ENCODE results near the gene TSSK6. TPM values are rescaled to one million over a fixed set of nuclear protein-coding genes. Genes with fewer than 3 reads are reported as not detected.

Gene TSSK6
- total RNA-seq, 1 donor from 2014 or later, result 4.6 TPM

GRCh38 chr19:19468424-19469050 lies 46.8 kb downstream of the TSSK6 start:
- Histone ChIP-seq H4K20me1 (ENCODE audit: low read depth) (peaks cover 15% of the 10 kb centered on the region), H2AFZ (replicated peaks) (no peak overlapping the region), H3K9ac (no peak overlapping the region), H3K79me2 (ENCODE audit: low read depth) (peaks cover 98% of the 10 kb centered on the region), H3K9me3 (ENCODE audit: low read depth) (peaks cover 22% of the 10 kb centered on the region), H3K27me3 (no peaks in the 10 kb centered on the region), H3F3A (ENCODE audit: low read depth) (peaks cover 11% of the 10 kb centered on the region), H3K4me3 (no peak overlapping the region), H3K27ac (no peak overlapping the region), H3K4me1 (peaks cover 15% of the 10 kb centered on the region), H3K36me3 (peaks cover 19% of the 10 kb centered on the region), H3K4me2 (no peak overlapping the region)
- Mint-ChIP-seq H3K9me3 (peaks cover 39% of the 10 kb centered on the region), H3K4me3 (no peak overlapping the region), H3K27me3 (ENCODE audit: insufficient read depth, low read depth) (peaks cover 5% of the 10 kb centered on the region), H3K4me1 (peaks cover 21% of the 10 kb centered on the region), H3K36me3 (peaks cover 59% of the 10 kb centered on the region), H3K27ac (no peak overlapping the region)
- DNase-seq (ENCODE audit: low spot score), result no peak
- TF ChIP-seq EZH2phosphoT487 (IDR thresholded peaks at IDR 0.05), result no peak
- TF ChIP-seq EZH2 (IDR thresholded peaks at IDR 0.05), result no peak
- TF ChIP-seq CTCF (IDR thresholded peaks at IDR 0.05), result no peak

GRCh38 chr19:19466201-19466600 lies 49.1 kb downstream of the TSSK6 start:
- Histone ChIP-seq H3K79me2 (ENCODE audit: low read depth) (peaks cover 99% of the 10 kb centered on the region), H3K36me3 (peaks cover 19% of the 10 kb centered on the region), H3K4me2 (no peak overlapping the region), H3K4me1 (peaks cover 38% of the 10 kb centered on the region), H3K4me3 (no peak overlapping the region), H3K27ac (no peak overlapping the region), H3K9ac (no peak overlapping the region), H4K20me1 (ENCODE audit: low read depth) (peaks cover 28% of the 10 kb centered on the region), H3K9me3 (ENCODE audit: low read depth) (peaks cover 22% of the 10 kb centered on the region), H3F3A (ENCODE audit: low read depth) (peaks cover 33% of the 10 kb centered on the region), H2AFZ (replicated peaks) (no peak overlapping the region), H3K27me3 (no peaks in the 10 kb centered on the region)
- peaks cover 51% of the 10 kb centered on the region for H3K36me3 Mint-ChIP-seq
- peaks cover 39% of the 10 kb centered on the region for H3K9me3 Mint-ChIP-seq
- no peak overlapping the region for H3K4me3 Mint-ChIP-seq
- no peak overlapping the region for H3K27ac Mint-ChIP-seq
- H3K27me3 Mint-ChIP-seq (ENCODE audit: insufficient read depth, low read depth), result peaks cover 5% of the 10 kb centered on the region
- H3K4me1 Mint-ChIP-seq, result peaks cover 43% of the 10 kb centered on the region
- no peak for DNase-seq (ENCODE audit: low spot score)
- TF ChIP-seq CTCF (IDR thresholded peaks at IDR 0.05), result no peak
- no peak for TF ChIP-seq EZH2phosphoT487 (IDR thresholded peaks at IDR 0.05)
- TF ChIP-seq EZH2 (IDR thresholded peaks at IDR 0.05), result no peak

- Histone ChIP-seq H3K4me1 (peaks cover 45% of the 10 kb centered on the region), H3K9me3 (ENCODE audit: low read depth) (peaks cover 22% of the 10 kb centered on the region), H3K27me3 (no peaks in the 10 kb centered on the region), H3F3A (ENCODE audit: low read depth) (peaks cover 39% of the 10 kb centered on the region), H3K4me2 (no peak overlapping the region), H3K9ac (no peak overlapping the region), H3K36me3 (peaks cover 19% of the 10 kb centered on the region), H2AFZ (replicated peaks) (no peak overlapping the region), H3K79me2 (ENCODE audit: low read depth) (peaks cover 99% of the 10 kb centered on the region), H3K27ac (no peak overlapping the region), H3K4me3 (no peak overlapping the region), H4K20me1 (ENCODE audit: low read depth) (peaks cover 34% of the 10 kb centered on the region)
- TF ChIP-seq EZH2phosphoT487 (IDR thresholded peaks at IDR 0.05) (no peak), CTCF (IDR thresholded peaks at IDR 0.05) (no peak), EZH2 (IDR thresholded peaks at IDR 0.05) (no peak)
- Mint-ChIP-seq H3K4me3 (no peak overlapping the region), H3K4me1 (peaks cover 49% of the 10 kb centered on the region), H3K27ac (peak overlapping the region; percentile 99), H3K36me3 (peaks cover 49% of the 10 kb centered on the region), H3K9me3 (peaks cover 38% of the 10 kb centered on the region), H3K27me3 (ENCODE audit: insufficient read depth, low read depth) (peaks cover 5% of the 10 kb centered on the region)
- DNase-seq (ENCODE audit: low spot score), result no peak
Observed at GRCh38 chr19:19465436-19466070, 49.8 kb downstream of the TSSK6 start.
